HG03175 (cell line): ENCODE measurements around the gene CD300H.
"Not testable (repeated sequence)": the region's sequence is repeated elsewhere in the genome, so short reads cannot be mapped to it uniquely, and the experiment has no call there.

Source experiments
- ATAC-seq: cut with Tn5 transposase; IDR thresholded peaks from one replicate; pipeline ENCODE4 v1.9.1; 2021; ENCODE audit warnings: mild to moderate bottlenecking, moderate library complexity; ENCODE audit not compliant: unreplicated experiment

Gene CD300H

DNA sequence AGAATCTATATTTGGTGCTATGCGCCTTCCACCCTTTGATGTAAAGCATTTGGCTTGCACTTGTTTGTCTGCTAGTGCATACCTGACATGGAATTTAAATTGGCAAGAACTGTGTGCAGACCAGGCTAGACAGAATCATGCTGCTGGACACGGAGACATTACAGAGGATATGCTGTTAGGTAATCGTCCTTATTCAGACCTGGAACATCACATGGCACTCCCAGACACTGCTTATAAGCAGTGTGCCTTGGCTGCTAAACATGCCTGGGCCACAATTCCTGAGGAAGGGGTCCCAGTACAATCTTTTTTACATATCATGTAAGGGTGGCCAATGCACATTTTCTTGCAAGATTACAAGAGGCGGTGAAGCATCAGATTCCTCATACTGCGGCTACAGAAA lies 18.4 kb upstream of the CD300H start:
- no peak for ATAC-seq

DNA sequence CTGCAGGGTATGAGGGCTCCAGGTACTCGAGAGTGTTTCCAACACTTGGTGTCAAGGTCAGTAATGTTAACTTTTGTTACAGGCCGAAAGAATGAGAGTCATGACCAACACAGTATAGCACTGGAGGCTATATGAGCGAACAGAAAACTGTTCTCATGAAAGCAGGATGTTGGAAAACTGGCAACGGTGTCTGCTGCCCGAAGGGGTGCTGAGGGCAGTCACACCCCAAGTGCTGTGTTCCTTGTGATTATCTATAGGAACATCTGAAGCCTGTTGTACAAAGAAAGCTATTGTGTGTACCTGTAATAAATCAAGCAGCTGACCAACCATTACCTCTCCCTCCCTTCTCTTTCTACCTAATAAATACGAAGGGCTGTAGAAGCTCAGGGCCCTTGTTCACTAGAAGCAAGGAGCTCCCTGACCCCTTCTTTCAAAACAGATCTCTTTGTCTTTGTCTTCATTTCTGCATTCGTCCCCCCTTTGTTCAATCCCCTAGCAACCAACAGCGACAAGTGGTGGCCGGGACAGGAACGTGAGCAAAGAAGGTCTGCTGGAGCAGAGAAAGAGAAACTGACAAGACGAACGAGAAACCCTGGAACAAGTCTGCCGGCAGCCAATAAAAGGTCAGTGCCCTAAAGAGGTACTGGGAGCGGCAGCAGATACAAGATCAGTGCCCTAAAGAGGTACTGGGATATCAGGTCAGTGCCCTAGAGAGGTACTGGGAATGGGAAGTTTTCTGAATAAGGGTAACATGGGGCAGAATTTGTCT lies 17.2 kb upstream of the CD300H start:
- ATAC-seq: no peak

DNA sequence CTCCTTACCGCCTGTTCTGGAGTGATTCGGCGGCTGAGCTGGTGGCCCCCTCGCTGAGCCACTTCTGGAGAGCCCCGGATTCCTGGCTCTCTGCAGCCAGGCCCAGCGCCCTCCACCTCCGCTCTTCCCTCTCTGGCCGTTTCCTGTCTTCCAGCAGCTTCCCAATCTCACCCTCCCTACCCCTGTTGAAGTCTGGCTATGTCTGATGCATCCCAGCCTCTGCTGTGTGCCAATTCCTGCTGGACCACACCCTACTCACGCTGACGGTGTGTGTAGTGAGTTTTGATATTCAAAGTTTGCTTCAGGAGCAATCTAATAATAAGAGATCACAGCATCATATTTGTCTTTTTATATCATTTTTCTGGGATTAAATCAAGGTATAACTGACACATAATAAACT lies 15.3 kb upstream of the CD300H start:
- ATAC-seq: no peak

- no peak for ATAC-seq
Measured at GRCh38 chr17:74579900-74580299, 12.6 kb upstream of the CD300H start.

DNA sequence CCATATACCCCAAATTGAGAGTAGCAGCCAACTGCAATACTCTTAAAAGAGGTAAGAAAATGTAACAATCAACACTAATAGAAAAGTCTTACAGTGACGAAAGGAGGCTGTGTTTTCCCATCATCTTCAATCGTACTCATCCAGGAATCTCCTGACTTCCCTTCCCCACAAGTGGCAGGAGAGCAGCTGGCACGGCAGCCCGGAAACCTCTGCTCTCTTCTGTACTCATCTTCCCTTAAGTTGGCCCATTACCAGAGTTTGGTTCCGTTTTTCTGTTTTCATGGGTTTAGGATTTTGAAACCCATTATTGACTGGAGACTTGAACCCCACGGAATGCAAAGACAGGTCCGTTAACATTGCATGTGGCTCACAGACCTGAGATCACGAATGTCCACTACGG lies 11.7 kb upstream of the CD300H start:
- no peak for ATAC-seq

- ATAC-seq: no peak
Measured at GRCh38 chr17:74574489-74575142, 7.3 kb upstream of the CD300H start.

GRCh38 chr17:74573635-74574034 lies 6.3 kb upstream of the CD300H start:
- ATAC-seq: not testable (repeated sequence)

- ATAC-seq: no peak
Measured at GRCh38 chr17:74573169-74573568, 5.9 kb upstream of the CD300H start.

DNA sequence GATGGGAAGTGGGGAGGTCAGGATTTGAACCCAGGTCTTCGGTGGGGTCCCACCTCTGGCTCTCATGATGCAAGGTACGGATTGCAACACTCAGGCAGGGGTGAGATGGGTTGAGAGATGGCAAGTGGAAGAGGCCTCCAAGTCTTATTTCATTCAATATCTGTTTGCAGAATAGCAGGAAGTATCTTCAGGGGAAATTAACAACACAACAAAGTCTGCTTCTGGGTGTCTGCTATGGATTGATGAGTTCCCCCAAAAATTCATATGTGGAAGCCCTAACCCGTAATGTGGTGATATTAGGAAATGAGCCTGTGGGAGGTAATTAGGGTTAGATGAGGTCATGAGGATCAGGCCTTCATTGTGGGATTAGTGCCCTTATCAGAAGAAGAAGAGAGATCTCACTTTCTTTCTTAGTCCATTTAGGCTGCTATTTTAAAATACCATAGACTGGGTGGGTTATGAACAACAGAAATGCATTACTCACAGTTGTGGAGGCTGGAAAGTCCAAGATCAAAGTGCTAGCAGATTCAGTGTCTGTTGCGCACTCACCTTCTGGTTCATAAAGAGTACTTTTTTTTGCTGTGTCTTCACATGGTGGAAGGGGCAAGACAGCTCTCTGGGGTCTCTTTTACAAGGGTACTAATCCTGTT lies 4.4 kb upstream of the CD300H start:
- no peak for ATAC-seq

DNA sequence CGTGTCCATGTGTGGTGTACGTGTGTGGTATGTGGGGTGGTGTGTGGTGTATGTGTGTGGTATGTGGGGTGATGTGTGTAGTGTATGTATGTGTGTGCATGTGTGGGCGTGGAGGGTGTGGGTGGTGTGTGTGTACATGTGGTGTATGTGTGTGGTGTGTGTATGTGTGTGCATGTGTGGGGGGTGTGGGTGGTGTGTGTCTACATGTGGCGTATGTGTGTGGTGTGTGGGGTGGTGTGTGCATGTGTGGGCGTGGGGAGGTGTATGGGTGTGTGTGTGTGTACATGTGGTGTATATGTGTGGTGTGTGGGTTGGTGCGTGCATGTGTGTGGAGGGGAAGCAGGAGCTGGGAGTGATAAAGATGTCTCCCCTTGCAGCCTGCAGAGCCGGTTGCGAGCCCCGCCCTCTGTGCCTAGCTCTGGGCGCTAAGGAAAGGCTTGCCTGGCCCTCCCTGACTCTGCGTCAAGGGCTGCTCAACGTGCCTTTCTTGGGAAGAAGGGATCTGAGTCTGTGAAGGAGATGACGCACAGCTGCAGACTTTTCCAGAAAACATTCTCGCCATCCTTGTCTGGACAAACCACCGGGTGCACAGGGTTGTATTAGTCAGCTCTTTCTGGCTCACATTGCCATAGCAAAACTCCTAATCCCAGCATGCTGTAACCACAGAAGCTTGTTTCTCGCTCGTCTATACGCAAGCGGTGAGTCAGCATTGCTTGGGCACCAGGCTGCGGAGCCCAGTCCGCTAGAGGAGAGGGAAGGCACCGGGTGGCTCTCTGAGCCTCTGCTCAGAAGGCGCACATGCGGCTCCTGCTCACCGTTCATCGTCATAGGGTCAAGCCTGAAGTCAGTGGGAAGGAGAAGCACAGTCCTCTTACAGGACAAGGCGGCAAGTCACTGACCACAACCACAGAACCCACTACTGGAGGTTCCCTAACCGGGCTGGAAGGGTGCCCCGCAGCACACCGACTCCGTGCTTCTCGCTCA lies 2.0 kb upstream of the CD300H start:
- ATAC-seq: no peak

GRCh38 chr17:74568106-74568873 lies 981 bp upstream of the CD300H start:
- ATAC-seq: no peak

DNA sequence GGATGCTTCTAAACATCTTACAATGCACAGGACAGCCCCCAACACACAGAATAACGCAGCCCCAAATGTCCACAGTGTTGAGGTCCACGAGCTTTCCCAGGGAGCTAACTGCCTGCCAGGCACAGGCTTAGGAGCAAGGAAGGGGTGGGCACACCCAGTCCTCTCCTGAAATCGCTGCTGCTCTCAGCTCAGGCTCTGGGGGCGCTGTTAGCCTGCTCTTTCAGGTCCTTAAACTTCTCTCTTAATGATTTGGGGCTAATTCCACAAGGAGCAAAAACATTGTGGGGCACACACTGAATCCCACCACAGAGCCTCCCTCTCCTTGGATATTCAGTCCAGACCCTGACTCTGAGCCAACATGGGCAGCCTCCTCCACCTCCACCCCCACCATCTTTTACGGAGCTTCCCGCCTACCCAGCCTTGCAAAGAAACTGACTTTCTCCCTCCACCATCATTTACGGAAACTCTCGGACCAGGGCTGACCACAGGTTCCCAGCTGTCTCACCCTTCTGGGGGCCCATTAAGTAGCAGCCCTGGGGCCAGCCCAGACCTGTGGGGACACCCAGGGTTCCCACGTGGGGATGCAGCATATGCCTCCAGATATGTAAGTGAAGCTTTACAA lies 1.1 kb downstream of the CD300H start:
- no peak for ATAC-seq

DNA sequence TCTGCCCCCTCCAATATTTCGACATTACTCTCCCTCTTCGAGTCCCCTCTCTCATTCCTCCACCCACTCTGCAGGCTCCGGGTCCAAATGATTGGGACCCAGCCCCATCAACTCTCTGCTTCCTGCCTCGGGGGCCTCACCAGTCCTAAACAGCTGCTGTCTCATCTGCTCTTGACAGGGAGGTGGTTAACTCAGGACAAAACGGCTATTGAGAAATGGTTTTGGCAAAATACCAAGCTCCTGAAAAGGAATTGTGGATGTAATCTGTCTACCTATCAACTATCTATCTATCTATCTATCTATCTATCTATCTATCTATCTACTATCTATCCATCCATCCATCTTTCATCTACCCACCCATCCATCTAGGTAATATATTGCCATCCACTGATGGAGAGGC lies 2.2 kb downstream of the CD300H start:
- no peak for ATAC-seq

DNA sequence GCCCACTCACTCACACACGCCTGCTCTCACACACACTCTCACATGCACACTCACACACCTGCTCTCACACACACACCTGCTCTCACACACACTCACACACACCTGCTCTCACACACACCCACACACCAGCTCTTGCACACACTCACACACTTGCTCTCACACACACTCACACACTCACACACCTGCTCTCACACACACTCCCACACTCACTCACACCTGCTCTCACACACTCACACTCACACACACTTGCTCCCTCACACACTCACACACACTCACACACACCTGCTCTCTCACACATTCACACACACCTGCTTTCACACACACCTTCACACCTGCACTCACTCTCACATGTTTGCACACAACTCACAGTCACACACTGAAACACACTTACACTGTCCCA lies 4.0 kb downstream of the CD300H start:
- no peak for ATAC-seq

DNA sequence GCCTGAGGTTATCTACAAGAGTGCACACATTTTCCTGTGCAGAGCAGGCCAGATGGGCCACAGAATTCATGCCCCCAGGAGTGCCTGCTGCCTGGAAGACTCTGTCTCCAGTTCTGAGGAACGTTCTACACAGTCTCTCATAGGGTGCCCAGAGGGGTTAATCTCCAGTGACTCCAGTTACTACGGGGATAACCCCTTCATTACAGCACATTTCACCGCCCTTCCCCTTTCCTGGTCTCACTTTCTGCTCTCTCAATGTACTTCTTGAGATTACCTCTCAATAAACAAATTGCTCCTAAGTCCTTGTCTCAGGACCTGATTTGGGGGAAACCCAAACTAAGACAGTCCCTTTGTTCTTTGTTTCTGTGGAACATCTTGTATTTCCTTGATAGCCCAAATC lies 5.7 kb downstream of the CD300H start:
- no peak for ATAC-seq

GRCh38 chr17:74558882-74559519 lies 8.3 kb downstream of the CD300H start:
- no peak for ATAC-seq

GRCh38 chr17:74558402-74558801 lies 8.9 kb downstream of the CD300H start:
- ATAC-seq: not testable (repeated sequence)

DNA sequence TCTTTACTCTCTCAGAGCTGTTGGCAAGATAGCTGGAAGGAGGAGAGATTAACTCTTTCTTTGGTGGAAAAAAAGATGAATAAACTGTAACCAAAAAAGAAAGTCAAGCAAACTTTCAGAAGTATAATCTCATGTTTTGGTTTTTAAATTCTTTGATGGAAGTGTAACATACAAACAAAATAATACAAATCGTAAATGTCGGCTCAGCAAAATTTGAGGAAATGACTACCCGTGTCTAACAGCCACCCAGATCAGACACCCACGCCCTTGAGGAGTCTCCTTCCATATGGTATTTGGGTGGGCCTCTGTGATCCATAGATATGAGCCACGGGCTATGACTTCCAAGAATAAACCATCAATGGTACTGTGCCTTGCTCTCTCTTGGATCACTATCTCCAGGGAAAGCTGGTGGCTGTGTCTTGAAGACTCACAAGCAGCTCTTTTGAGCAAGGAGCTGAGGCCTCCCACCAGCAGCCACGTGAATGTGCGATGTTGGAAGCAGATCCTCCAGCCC lies 11.8 kb downstream of the CD300H start:
- ATAC-seq: no peak

GRCh38 chr17:74554909-74555308 lies 12.4 kb downstream of the CD300H start:
- ATAC-seq: no peak
